CD4-positive, alpha-beta T cell (primary cell): ENCODE measurements around the gene MLLT3. TPM values are rescaled to one million over a fixed set of nuclear protein-coding genes. Genes with fewer than 3 reads are reported as not detected.

Experiments
- ATAC-seq: fragments of 200-7000 bp; cut with Tn5 transposase; one replicate; pipeline ENCODE4 v1.10.0; 2022; ENCODE audit warnings: mild to moderate bottlenecking; ENCODE audit not compliant: poor library complexity
- CTCF ChIA-PET: fragments of 350-600 bp; sonication (Branson Sonifier 250); formaldehyde crosslinking; loops from one replicate; lab custom pipeline; 2021; ENCODE audit warnings: antibody characterized with exemption, inconsistent platforms; lab: Charles Lee
- POLR2A ChIA-PET: fragments of 350-600 bp; sonication (Branson Sonifier 250); formaldehyde crosslinking; loops from one replicate; lab custom pipeline; 2021; ENCODE audit warnings: antibody characterized with exemption, inconsistent platforms; lab: Charles Lee
- DNase-seq, 14 experiments: peaks; one replicate each; pipeline ENCODE4 v3.0.0-alpha.2; 2013 to 2020; ENCODE audit warnings: mixed read lengths in 2 of 14
- H3K27ac ChIP-seq, 2 donors: one replicate each; pipeline versions ENCODE4 v1.5.1 to v1.7.0; 2013; ENCODE audit warnings: low read length in 2 of 2, low read depth in 1 of 2, mild to moderate bottlenecking in 1 of 2
- H3K27me3 ChIP-seq, 2 experiments: 1 replicate in 1 of 2; 2 replicates in 1 of 2; pipeline versions ENCODE4 v1.6.1 to v1.7.0; 2013; ENCODE audit warnings: low read length in 2 of 2, control low read depth in 1 of 2, mild to moderate bottlenecking in 1 of 2, moderate library complexity in 1 of 2; ENCODE audit not compliant: insufficient read depth in 2 of 2, control insufficient read depth in 1 of 2
- H3K36me3 ChIP-seq: one replicate; pipeline ENCODE4 v1.6.1; 2013; ENCODE audit warnings: low read length, control low read depth; ENCODE audit not compliant: insufficient read depth
- H3K4me1 ChIP-seq: one replicate; pipeline ENCODE4 v1.6.1; 2013; ENCODE audit warnings: low read length, control low read depth; ENCODE audit not compliant: insufficient read depth
- H3K4me3 ChIP-seq: one replicate; pipeline ENCODE4 v1.5.1; 2013; ENCODE audit warnings: mild to moderate bottlenecking, low read length, moderate library complexity
- H3K9me3 ChIP-seq, 2 experiments: 1 replicate in 1 of 2; 2 replicates in 1 of 2; pipeline versions ENCODE4 v1.6.1 to v1.7.0; 2013; ENCODE audit warnings: low read length in 2 of 2, mild to moderate bottlenecking in 2 of 2, control low read depth in 1 of 2, moderate library complexity in 1 of 2; ENCODE audit not compliant: control insufficient read depth in 1 of 2, insufficient read depth in 1 of 2
- H3K27ac Mint-ChIP-seq: one replicate; pipeline ENCODE4 v1.8.0; 2020; ENCODE audit warnings: mixed read lengths
- H3K27me3 Mint-ChIP-seq: one replicate; pipeline ENCODE4 v1.8.0; 2021; ENCODE audit warnings: mixed read lengths
- H3K36me3 Mint-ChIP-seq: one replicate; pipeline ENCODE4 v1.8.0; 2021; ENCODE audit warnings: low read depth, mixed read lengths
- H3K4me1 Mint-ChIP-seq: one replicate; pipeline ENCODE4 v1.8.0; 2021; ENCODE audit warnings: low read depth, mixed read lengths
- H3K4me3 Mint-ChIP-seq: one replicate; pipeline ENCODE4 v1.8.0; 2020; ENCODE audit warnings: mild to moderate bottlenecking, mixed read lengths
- H3K9me3 Mint-ChIP-seq: one replicate; pipeline ENCODE4 v1.8.0; 2020; ENCODE audit warnings: mixed read lengths
- CTCF ChIP-seq: fragments of 200-600 bp; IDR thresholded peaks from one replicate; pipeline ENCODE4 v1.8.0; 2022; ENCODE audit warnings: antibody characterized with exemption, mild to moderate bottlenecking
- intact Hi-C, 2 experiments: fragments of 100-400 bp; cut with DNase I in 1 of 2; cut with micrococcal nuclease in 1 of 2; formaldehyde crosslinking; loops; one replicate each; pipeline versions ENCODE4 v1.15.1 to v1.9.0; 2023 to 2025; cut with DNase I, micrococcal nuclease
- total RNA-seq, 174 experiments: library from RNA in 2 of 174; stranded (reverse) in 2 of 174; gene quantifications; one replicate each; pipeline ENCODE4 v1.2.3 and lab custom pipeline; 2021 to 2026

The MLLT3 gene
- total RNA-seq, 2 experiments from 2014 or later, result 59.2 to 60.6 TPM

GRCh38 chr9:20442461-20443319 lies 179.6 kb downstream of the MLLT3 start:
- Histone ChIP-seq H3K4me3 (no peak overlapping the region), H3K36me3 (peaks cover 5% of the 10 kb centered on the region), H3K27ac (no peak overlapping the region), H3K4me1 (no peaks in the 10 kb centered on the region), H3K27me3 (no peaks in the 10 kb centered on the region), H3K9me3 (no peaks in the 10 kb centered on the region)
- TF ChIP-seq CTCF, result no peak
- no peak overlapping the region for H3K27ac Mint-ChIP-seq
- CTCF ChIA-PET, result interaction anchor here (1.2 to 1.4 kb wide), 2 partner anchors 10 to 301 kb away, joined by 3 to 4 read pairs; no protein-coding TSS in a partner anchor
- peaks cover 45% of the 10 kb centered on the region for H3K36me3 Mint-ChIP-seq
- H3K4me3 Mint-ChIP-seq, result no peak overlapping the region
- POLR2A ChIA-PET, result no interaction called here
- intact Hi-C loops, result no loop called here
- DNase-seq, result no peak
- ATAC-seq, result no peak
- no peaks in the 10 kb centered on the region for H3K9me3 Mint-ChIP-seq
- peaks cover 60% of the 10 kb centered on the region for H3K4me1 Mint-ChIP-seq
- no peaks in the 10 kb centered on the region for H3K27me3 Mint-ChIP-seq

GRCh38 chr9:20441711-20442423 lies 180.4 kb downstream of the MLLT3 start:
- Histone ChIP-seq H3K9me3 (no peaks in the 10 kb centered on the region), H3K27me3 (no peaks in the 10 kb centered on the region), H3K27ac (no peak overlapping the region), H3K4me3 (no peak overlapping the region), H3K36me3 (peaks cover 4% of the 10 kb centered on the region), H3K4me1 (no peaks in the 10 kb centered on the region)
- intact Hi-C loops, result no loop called here
- no peak overlapping the region for H3K27ac Mint-ChIP-seq
- H3K36me3 Mint-ChIP-seq, result peaks cover 43% of the 10 kb centered on the region
- H3K4me1 Mint-ChIP-seq, result peaks cover 60% of the 10 kb centered on the region
- no peak for DNase-seq
- no peak for TF ChIP-seq CTCF
- peak overlapping the region; percentile 8 for H3K4me3 Mint-ChIP-seq
- ChIA-PET POLR2A (no interaction called here), CTCF (interaction anchor here (1.2 kb wide), 1 partner anchor 301 kb away, joined by 3 read pairs; no protein-coding TSS in a partner anchor)
- ATAC-seq, result no peak
- no peaks in the 10 kb centered on the region for H3K27me3 Mint-ChIP-seq
- no peaks in the 10 kb centered on the region for H3K9me3 Mint-ChIP-seq

GRCh38 chr9:20441166-20441565 lies 181.1 kb downstream of the MLLT3 start:
- H3K4me1 ChIP-seq, result no peaks in the 10 kb centered on the region
- no peak overlapping the region for H3K4me3 Mint-ChIP-seq

More at GRCh38 chr9:20441166-20441565, 181.1 kb downstream of the MLLT3 start:
- H3K27me3 Mint-ChIP-seq, result no peaks in the 10 kb centered on the region
- ATAC-seq (no peak), DNase-seq (no peak)
- Histone ChIP-seq H3K27me3 (no peaks in the 10 kb centered on the region), H3K36me3 (peaks cover 4% of the 10 kb centered on the region), H3K27ac (no peak overlapping the region), H3K4me3 (no peak overlapping the region), H3K9me3 (no peaks in the 10 kb centered on the region)
- TF ChIP-seq CTCF, result no peak
- intact Hi-C loops, result no loop called here
- CTCF ChIA-PET, result no interaction called here
- POLR2A ChIA-PET, result no interaction called here
- H3K4me1 Mint-ChIP-seq, result peaks cover 57% of the 10 kb centered on the region
- peak overlapping the region; percentile 6 for H3K27ac Mint-ChIP-seq
- peaks cover 37% of the 10 kb centered on the region for H3K36me3 Mint-ChIP-seq
- H3K9me3 Mint-ChIP-seq, result no peaks in the 10 kb centered on the region
